G401.6 (cell line): ENCODE results near the gene GYPC.
"Not testable (repeated sequence)": the region's sequence is repeated elsewhere in the genome, so short reads cannot be mapped to it uniquely, and the experiment has no call there.

Source experiments
- FAIRE-seq: peaks from 2 replicates; lab custom pipeline; 2012; peaks lifted over from hg19 to GRCh38; lab: Jason Lieb, UNC

GYPC gene

GRCh38 chr2:126655500-126656430 is at the start of gene GYPC:
GYPC (plus strand) TSS chr2:126656158; CDS start chr2:126656264, 106 bp downstream.
- FAIRE-seq, result no peak

- FAIRE-seq, result no peak
Observed at GRCh38 chr2:126614524-126615227, 41.3 kb upstream of the GYPC start.

- no peak for FAIRE-seq
Observed at GRCh38 chr2:126616606-126617069, 39.3 kb upstream of the GYPC start.

GRCh38 chr2:126620302-126620701 is 35.7 kb upstream of the GYPC start:
- FAIRE-seq, result no peak

GRCh38 chr2:126623000-126623399 is 33.0 kb upstream of the GYPC start:
- no peak for FAIRE-seq

- no peak for FAIRE-seq
Observed at GRCh38 chr2:126627643-126628042, 28.3 kb upstream of the GYPC start.

- FAIRE-seq, result no peak
Observed at GRCh38 chr2:126634273-126634861, 21.6 kb upstream of the GYPC start.

GRCh38 chr2:126635281-126635680 is 20.7 kb upstream of the GYPC start:
- no peak for FAIRE-seq

GRCh38 chr2:126635736-126636135 is 20.2 kb upstream of the GYPC start:
- FAIRE-seq, result no peak

- FAIRE-seq, result no peak
Observed at GRCh38 chr2:126637386-126637785, 18.6 kb upstream of the GYPC start.

GRCh38 chr2:126638746-126639145 is 17.2 kb upstream of the GYPC start:
- no peak for FAIRE-seq

- FAIRE-seq, result no peak
Observed at GRCh38 chr2:126639276-126639675, 16.7 kb upstream of the GYPC start.

- FAIRE-seq, result not testable (repeated sequence)
Observed at GRCh38 chr2:126641294-126641693, 14.7 kb upstream of the GYPC start.

GRCh38 chr2:126642031-126642430 is 13.9 kb upstream of the GYPC start:
- no peak for FAIRE-seq

- no peak for FAIRE-seq
Observed at GRCh38 chr2:126643431-126643830, 12.5 kb upstream of the GYPC start.

- no peak for FAIRE-seq
Observed at GRCh38 chr2:126643972-126644371, 12.0 kb upstream of the GYPC start.

- FAIRE-seq, result no peak
Observed at GRCh38 chr2:126644630-126645191, 11.2 kb upstream of the GYPC start.

GRCh38 chr2:126645211-126645618 is 10.7 kb upstream of the GYPC start:
- FAIRE-seq, result no peak

- no peak for FAIRE-seq
Observed at GRCh38 chr2:126646026-126646425, 9.9 kb upstream of the GYPC start.

- FAIRE-seq, result not testable (repeated sequence)
Observed at GRCh38 chr2:126647714-126648344, 8.1 kb upstream of the GYPC start.

GRCh38 chr2:126648345-126648786 is 7.6 kb upstream of the GYPC start:
- FAIRE-seq, result not testable (repeated sequence)

- FAIRE-seq, result no peak
Observed at GRCh38 chr2:126649101-126649500, 6.9 kb upstream of the GYPC start.
